Neural cell (in vitro differentiated cells): Measurements from ENCODE around the gene SH3D19. TPM values are rescaled to one million over a fixed set of nuclear protein-coding genes. Genes with fewer than 3 reads are reported as not detected.

ENCODE experiments used
- H2AFZ ChIP-seq: fragments of 200-600, 300-800 bp; sonication (generic), shearing (Covaris generic); 2 replicates; pipeline ENCODE4 v1.6.0; 2014; ENCODE audit warnings: low read depth, mild to moderate bottlenecking, antibody characterized with exemption, low read length, moderate library complexity
- H3F3A ChIP-seq: fragments of 200-600 bp; shearing (Covaris generic); 2 replicates; pipeline ENCODE4 v1.6.1; 2016; ENCODE audit warnings: mild to moderate bottlenecking, moderate library complexity, mixed read lengths, antibody characterized with exemption, low read length; ENCODE audit not compliant: insufficient read depth, poor library complexity, severe bottlenecking
- H3K27ac ChIP-seq: fragments of 200-600, 300-800 bp; sonication (generic), shearing (Covaris generic); 2 replicates; pipeline ENCODE4 v1.5.1; 2014; ENCODE audit warnings: mild to moderate bottlenecking, low read length, moderate library complexity
- H3K27me3 ChIP-seq: fragments of 300-800, 200-600 bp; sonication (generic), shearing (Covaris generic); 2 replicates; pipeline ENCODE4 v1.6.0; 2014; ENCODE audit warnings: mild to moderate bottlenecking, low read depth, low read length, moderate library complexity; ENCODE audit not compliant: insufficient read depth
- H3K36me3 ChIP-seq: fragments of 300-800, 200-600 bp; sonication (generic), shearing (Covaris generic); 2 replicates; pipeline ENCODE4 v1.5.1; 2014; ENCODE audit warnings: mild to moderate bottlenecking, antibody characterized with exemption, low read length, moderate library complexity; ENCODE audit not compliant: insufficient read depth
- H3K4me2 ChIP-seq: fragments of 300-800, 200-600 bp; sonication (generic), shearing (Covaris generic); 2 replicates; pipeline ENCODE4 v1.6.0; 2014; ENCODE audit warnings: mild to moderate bottlenecking, low read length
- H3K4me3 ChIP-seq: fragments of 300-800, 200-600 bp; sonication (generic), shearing (Covaris generic); 2 replicates; pipeline ENCODE4 v1.5.1; 2014; ENCODE audit warnings: mild to moderate bottlenecking, low read length, moderate library complexity
- H3K79me2 ChIP-seq: fragments of 200-600 bp; shearing (Covaris generic); replicated peaks from 2 replicates; pipeline ENCODE4 v1.6.0; 2014; ENCODE audit warnings: mild to moderate bottlenecking, low read length, moderate library complexity; ENCODE audit not compliant: insufficient read depth
- H3K9ac ChIP-seq: fragments of 300-800, 200-600 bp; sonication (generic), shearing (Covaris generic); 2 replicates; pipeline ENCODE4 v1.6.1; 2016; ENCODE audit warnings: mild to moderate bottlenecking, low read length, mixed read lengths
- H3K9me2 ChIP-seq: fragments of 200-600 bp; shearing (Covaris generic); 2 replicates; pipeline ENCODE4 v1.6.1; 2016; ENCODE audit warnings: mild to moderate bottlenecking, low read length, mixed read lengths; ENCODE audit not compliant: insufficient read depth
- H3K9me3 ChIP-seq: fragments of 200-600, 300-800 bp; sonication (generic), shearing (Covaris generic); 2 replicates; pipeline ENCODE4 v1.6.1; 2016; ENCODE audit warnings: mild to moderate bottlenecking, mixed run types, low read length, moderate library complexity, mixed read lengths
- H4K20me1 ChIP-seq: fragments of 200-600 bp; shearing (Covaris generic); 2 replicates; pipeline ENCODE4 v1.6.1; 2016; ENCODE audit warnings: mild to moderate bottlenecking, mixed run types; ENCODE audit not compliant: insufficient read depth
- CTCF ChIP-seq: fragments of 450-650 bp; IDR thresholded peaks from 2 replicates; pipeline ENCODE4 v1.5.1; 2014; ENCODE audit warnings: antibody characterized with exemption, mild to moderate bottlenecking, moderate library complexity; ENCODE audit not compliant: poor library complexity, severe bottlenecking
- EP300 ChIP-seq: fragments of 450-650 bp; conservative IDR thresholded peaks from 2 replicates; pipeline ENCODE4 v1.6.1; 2014; ENCODE audit warnings: antibody characterized with exemption, mild to moderate bottlenecking, moderate library complexity; ENCODE audit not compliant: poor library complexity, severe bottlenecking
- EZH2 ChIP-seq: fragments of 200-600, 300-800 bp; shearing (Covaris generic), sonication (generic); IDR thresholded peaks from 2 replicates; pipeline ENCODE4 v1.6.1; 2014; ENCODE audit warnings: antibody characterized with exemption, low read length, borderline replicate concordance, mild to moderate bottlenecking; ENCODE audit not compliant: insufficient read depth, poor library complexity, severe bottlenecking
- MXI1 ChIP-seq: fragments of 450-650 bp; conservative IDR thresholded peaks from 2 replicates; pipeline ENCODE4 v1.6.1; 2014; ENCODE audit warnings: antibody characterized with exemption, mild to moderate bottlenecking; ENCODE audit not compliant: poor library complexity, severe bottlenecking
- POLR2AphosphoS5 ChIP-seq: IDR thresholded peaks from 2 replicates; pipeline ENCODE4 v1.6.1; 2012
- RAD21 ChIP-seq: fragments of 450-650 bp; conservative IDR thresholded peaks from 2 replicates; pipeline ENCODE4 v1.6.1; 2014; ENCODE audit warnings: antibody characterized with exemption, mild to moderate bottlenecking, moderate library complexity
- REST ChIP-seq: IDR thresholded peaks from 2 replicates; pipeline ENCODE4 v1.6.1; 2012; ENCODE audit warnings: borderline replicate concordance
- SMC3 ChIP-seq: fragments of 450-650 bp; conservative IDR thresholded peaks from 2 replicates; pipeline ENCODE4 v1.6.1; 2014; ENCODE audit warnings: antibody characterized with exemption, mild to moderate bottlenecking, moderate library complexity; ENCODE audit not compliant: poor library complexity
- TAF1 ChIP-seq: IDR thresholded peaks from 2 replicates; pipeline ENCODE4 v1.6.1; 2012; ENCODE audit warnings: low read depth
- polyA plus RNA-seq: library from polyadenylated mRNA; depleted of rRNA; stranded (reverse); fragments of >200 nt; gene quantifications from 2 replicates; pipeline ENCODE4 v1.2.3, GENCODE V29; 2014

Gene SH3D19
- polyA plus RNA-seq, 1 donor from 2014 or later, result 0.46 TPM

- Histone ChIP-seq H3K9me3 (no peaks in the 10 kb centered on the region), H3K27ac (no peak overlapping the region), H2AFZ (no peak overlapping the region), H3K9me2 (no peaks in the 10 kb centered on the region), H3K4me3 (no peak overlapping the region), H3F3A (no peaks in the 10 kb centered on the region), H3K4me2 (no peak overlapping the region), H3K36me3 (peaks cover 3% of the 10 kb centered on the region), H3K9ac (no peak overlapping the region), H3K27me3 (no peaks in the 10 kb centered on the region), H4K20me1 (no peaks in the 10 kb centered on the region), H3K79me2 (peaks cover 28% of the 10 kb centered on the region)
- TF ChIP-seq POLR2AphosphoS5 (no peak), SMC3 (no peak), MXI1 (no peak)
These were observed 221.6 kb downstream of the SH3D19 start for GRCh38 chr4:151103758-151104157.

GRCh38 chr4:151100531-151100930 is 224.9 kb downstream of the SH3D19 start:
- no peaks in the 10 kb centered on the region for H3K36me3 ChIP-seq
- H3K27me3 ChIP-seq, result no peaks in the 10 kb centered on the region
- H3K79me2 ChIP-seq, result peaks cover 28% of the 10 kb centered on the region
- no peaks in the 10 kb centered on the region for H3K9me3 ChIP-seq
- H3K27ac ChIP-seq, result peak overlapping the region; percentile 80
- peak overlapping the region; percentile 95 for H3K4me3 ChIP-seq
- peak overlapping the region; percentile 83 for H3K4me2 ChIP-seq
- no peak overlapping the region for H2AFZ ChIP-seq
- H3F3A ChIP-seq, result no peaks in the 10 kb centered on the region
- H3K9ac ChIP-seq, result peak overlapping the region; percentile 84
- no peaks in the 10 kb centered on the region for H3K9me2 ChIP-seq
- TF ChIP-seq RAD21 (no peak), CTCF (no peak), REST (no peak), MXI1 (no peak), SMC3 (no peak), TAF1 (no peak), EZH2 (no peak), EP300 (no peak), POLR2AphosphoS5 (no peak)
- no peaks in the 10 kb centered on the region for H4K20me1 ChIP-seq

- Histone ChIP-seq H3K36me3 (no peaks in the 10 kb centered on the region), H2AFZ (peak overlapping the region; percentile 87), H3K9me2 (no peaks in the 10 kb centered on the region), H3F3A (no peaks in the 10 kb centered on the region), H3K27ac (peak overlapping the region; percentile 80), H3K9ac (peak overlapping the region; percentile 84), H3K4me3 (peak overlapping the region; percentile 95), H3K4me2 (peak overlapping the region; percentile 83), H3K27me3 (no peaks in the 10 kb centered on the region), H4K20me1 (no peaks in the 10 kb centered on the region), H3K9me3 (no peaks in the 10 kb centered on the region), H3K79me2 (peaks cover 28% of the 10 kb centered on the region)
- TF ChIP-seq TAF1, result no peak
- peak; percentile 76 for TF ChIP-seq MXI1
These were observed 225.4 kb downstream of the SH3D19 start for GRCh38 chr4:151099976-151100417.
